HG03575 (cell line): ENCODE measurements around the gene CCDC148.
"Not testable (repeated sequence)": the region's sequence is repeated elsewhere in the genome, so short reads cannot be mapped to it uniquely, and the experiment has no call there.

ENCODE experiments used
- ATAC-seq: cut with Tn5 transposase; IDR thresholded peaks from one replicate; pipeline ENCODE4 v1.9.1; 2021; ENCODE audit not compliant: unreplicated experiment, insufficient number of reproducible peaks, low FRiP score; ENCODE audit errors: extremely low read depth

CCDC148 gene

GRCh38 chr2:158253170-158253569, 203.4 kb downstream of the CCDC148 start:
- ATAC-seq: no peak

DNA sequence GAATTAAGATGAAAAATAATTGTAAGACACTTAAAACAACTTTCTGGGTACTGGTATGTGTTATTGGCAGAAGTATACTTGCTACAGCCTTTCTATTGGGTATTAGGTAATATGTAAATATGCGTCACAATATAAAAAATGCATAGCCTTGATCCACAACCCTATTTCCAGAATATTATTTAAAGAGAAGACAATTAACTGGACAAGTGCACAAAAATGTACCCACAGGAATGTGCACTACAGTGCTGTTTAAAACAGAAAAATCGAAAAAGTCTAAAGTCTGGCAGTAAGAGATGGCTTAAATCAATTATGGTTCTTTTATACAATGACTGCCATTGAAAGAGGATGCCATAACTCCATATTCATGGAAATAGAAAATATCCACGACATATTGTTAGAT, 205.2 kb downstream of the CCDC148 start:
- no peak for ATAC-seq

GRCh38 chr2:158243392-158243791, 213.2 kb downstream of the CCDC148 start:
- no peak for ATAC-seq

- ATAC-seq: no peak
These were observed 214.3 kb downstream of the CCDC148 start for GRCh38 chr2:158242280-158242679.

- no peak for ATAC-seq
These were observed 215.6 kb downstream of the CCDC148 start for GRCh38 chr2:158240975-158241374.

DNA sequence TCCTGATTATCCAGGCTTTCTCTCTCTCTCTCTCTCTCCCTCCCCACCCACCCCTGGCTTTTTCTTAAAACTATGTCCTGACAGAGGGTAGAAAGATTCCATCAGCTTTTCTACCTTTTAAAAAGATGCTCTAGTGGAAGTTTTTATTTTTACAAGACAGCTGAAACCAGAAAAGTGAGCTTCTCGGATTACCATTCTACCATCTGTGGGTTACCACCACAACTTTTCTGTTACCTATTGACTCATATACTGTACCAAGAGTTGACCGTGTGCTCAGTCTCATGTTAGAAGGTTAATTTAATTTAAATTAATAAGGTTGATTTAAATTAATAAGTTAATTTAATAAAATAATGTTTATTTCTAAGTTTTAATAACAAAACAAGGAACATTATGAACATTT, 217.3 kb downstream of the CCDC148 start:
- no peak for ATAC-seq

- ATAC-seq: no peak
These were observed 222.1 kb downstream of the CCDC148 start for GRCh38 chr2:158234497-158234896.

DNA sequence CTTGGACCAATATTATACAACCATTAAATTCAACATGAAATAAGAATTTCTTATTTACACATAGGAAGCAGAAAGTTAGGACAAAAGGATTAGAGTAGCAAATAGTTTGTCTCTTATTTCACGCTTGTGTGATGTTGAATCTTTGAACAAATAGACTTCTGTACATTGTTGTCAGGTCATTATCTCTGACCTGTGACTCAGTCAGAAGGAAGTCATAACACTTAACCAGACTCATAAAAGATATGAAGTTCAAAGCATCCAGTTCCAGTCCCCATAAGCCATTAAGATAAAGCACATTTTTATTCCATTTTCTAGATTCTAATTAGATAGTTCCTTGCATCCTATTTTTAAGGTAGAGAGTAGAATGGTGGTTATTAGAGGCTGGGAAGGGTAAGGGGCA, 224.1 kb downstream of the CCDC148 start:
- ATAC-seq: no peak

DNA sequence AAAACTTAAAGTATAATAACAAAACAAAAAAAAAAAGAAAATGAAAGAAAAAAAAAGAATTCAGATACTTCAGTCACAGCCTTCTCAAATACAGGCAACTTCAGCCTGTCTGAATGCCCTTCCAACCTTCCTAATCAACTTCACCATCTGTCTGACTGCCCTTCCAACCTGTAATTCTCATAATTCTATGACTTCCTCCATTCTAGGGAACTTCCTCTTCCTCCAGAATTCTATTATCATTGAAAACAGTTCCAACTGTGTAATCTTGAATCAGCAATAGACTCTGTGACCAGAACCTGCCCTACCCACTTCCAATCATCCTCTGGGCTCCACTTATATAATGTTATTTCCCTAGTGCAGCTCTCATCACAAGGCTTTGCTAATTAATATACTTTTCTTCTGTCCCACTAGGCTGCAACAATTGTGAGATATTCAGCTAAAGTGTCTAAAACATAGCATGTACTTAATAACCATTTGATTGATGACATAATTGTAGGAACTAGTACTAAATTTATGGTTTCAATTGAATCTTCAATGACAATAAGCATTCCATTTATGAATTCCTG, 227.5 kb downstream of the CCDC148 start:
- no peak for ATAC-seq

GRCh38 chr2:158223066-158223465, 233.5 kb downstream of the CCDC148 start:
- not testable (repeated sequence) for ATAC-seq

GRCh38 chr2:158221063-158222020, 235.2 kb downstream of the CCDC148 start:
- ATAC-seq: no peak

GRCh38 chr2:158217593-158217992, 239.0 kb downstream of the CCDC148 start:
- no peak for ATAC-seq

DNA sequence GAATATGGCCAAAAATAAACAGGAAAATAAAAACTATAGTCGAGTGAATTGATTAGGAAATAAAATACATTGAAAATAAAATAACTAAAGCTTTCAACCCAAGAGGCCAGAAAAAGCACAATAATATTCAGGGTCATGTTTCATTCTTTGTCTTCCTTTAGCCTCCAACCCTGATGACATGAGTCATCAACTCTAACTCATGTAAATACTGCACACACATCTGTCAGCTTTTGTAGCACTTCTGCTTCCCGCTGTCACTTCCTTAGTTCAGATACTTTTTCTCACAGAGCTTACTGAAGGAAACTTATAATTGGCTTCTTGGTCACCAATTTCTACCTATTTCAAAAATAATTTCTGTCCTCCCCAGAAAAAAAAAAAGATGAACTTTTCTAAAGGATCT, 242.1 kb downstream of the CCDC148 start:
- peak; percentile 90 for ATAC-seq

GRCh38 chr2:158213773-158214172, 242.8 kb downstream of the CCDC148 start:
- ATAC-seq: no peak

GRCh38 chr2:158212301-158212700, 244.3 kb downstream of the CCDC148 start:
- no peak for ATAC-seq

- ATAC-seq: no peak
These were observed 245.1 kb downstream of the CCDC148 start for GRCh38 chr2:158211502-158211901.

- ATAC-seq: no peak
These were observed 249.2 kb downstream of the CCDC148 start for GRCh38 chr2:158207354-158207753.

DNA sequence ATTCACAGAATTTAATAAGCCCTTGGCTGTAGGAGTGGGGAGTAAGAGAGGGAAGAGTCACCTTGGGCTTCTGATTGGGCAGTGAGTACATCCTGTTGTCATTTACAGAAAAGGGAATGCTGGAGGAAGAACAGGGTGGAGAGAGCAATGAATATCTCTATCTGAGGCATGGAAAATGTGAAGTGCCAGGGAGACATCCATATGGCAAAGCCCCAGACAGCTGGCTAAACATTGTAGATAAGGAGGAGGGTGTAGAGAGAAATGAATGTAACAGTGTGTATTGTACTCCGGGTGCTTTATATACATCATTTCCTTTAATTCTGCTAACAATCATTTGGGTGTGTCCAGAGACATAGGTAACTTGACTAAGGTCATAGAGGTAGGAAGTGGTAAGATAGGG, 251.3 kb downstream of the CCDC148 start:
- no peak for ATAC-seq

- no peak for ATAC-seq
These were observed 251.8 kb downstream of the CCDC148 start for GRCh38 chr2:158204741-158205165.

- ATAC-seq: no peak
These were observed 254.3 kb downstream of the CCDC148 start for GRCh38 chr2:158202161-158202815.
